GM19324 (cell line): ENCODE results near the gene MME.
"Not testable (repeated sequence)": the region's sequence is repeated elsewhere in the genome, so short reads cannot be mapped to it uniquely, and the experiment has no call there.

Experiments used
- ATAC-seq: cut with Tn5 transposase; IDR thresholded peaks from one replicate; pipeline ENCODE4 v1.9.1; 2021; ENCODE audit warnings: mild to moderate bottlenecking, moderate library complexity; ENCODE audit not compliant: unreplicated experiment, low FRiP score

MME gene

DNA sequence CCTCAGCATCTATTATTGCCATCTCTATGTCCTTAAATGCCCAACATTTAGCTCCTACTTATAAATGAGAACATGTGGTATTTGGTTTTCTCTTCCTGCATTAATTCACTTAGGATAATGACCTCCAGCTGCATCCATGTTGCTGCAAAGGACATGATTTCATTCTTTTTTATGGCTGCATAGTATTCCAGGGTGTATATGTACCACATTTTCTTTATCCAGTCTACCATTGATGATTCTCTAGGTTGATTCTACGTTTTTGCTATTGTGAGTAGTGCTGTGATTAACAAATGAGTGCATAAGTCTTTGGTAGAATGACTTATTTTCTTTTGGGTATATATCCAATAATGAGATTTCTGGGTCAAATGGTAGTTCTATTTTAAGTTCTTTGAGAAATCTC, 54.2 kb downstream of the MME start:
- ATAC-seq, result not testable (repeated sequence)

DNA sequence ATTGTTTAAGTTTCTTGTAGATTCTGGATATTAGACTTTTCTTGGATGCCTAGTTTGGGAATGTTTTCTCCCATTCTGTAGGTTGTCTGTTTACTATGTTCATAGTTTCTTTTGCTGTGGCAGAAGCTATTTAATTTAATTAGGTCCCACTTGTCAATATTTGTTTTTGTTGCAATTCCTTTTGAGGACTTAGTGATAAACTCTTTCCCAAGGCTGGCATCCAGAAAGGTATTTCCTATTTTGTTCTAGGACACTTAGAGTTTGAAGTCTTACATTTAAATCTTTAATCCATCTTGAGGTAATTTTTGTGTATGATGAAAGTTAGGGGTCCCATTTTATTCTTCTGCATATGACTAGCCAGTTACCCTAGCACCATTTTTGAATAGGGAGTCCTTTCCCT, 54.9 kb downstream of the MME start:
- ATAC-seq, result no peak

DNA sequence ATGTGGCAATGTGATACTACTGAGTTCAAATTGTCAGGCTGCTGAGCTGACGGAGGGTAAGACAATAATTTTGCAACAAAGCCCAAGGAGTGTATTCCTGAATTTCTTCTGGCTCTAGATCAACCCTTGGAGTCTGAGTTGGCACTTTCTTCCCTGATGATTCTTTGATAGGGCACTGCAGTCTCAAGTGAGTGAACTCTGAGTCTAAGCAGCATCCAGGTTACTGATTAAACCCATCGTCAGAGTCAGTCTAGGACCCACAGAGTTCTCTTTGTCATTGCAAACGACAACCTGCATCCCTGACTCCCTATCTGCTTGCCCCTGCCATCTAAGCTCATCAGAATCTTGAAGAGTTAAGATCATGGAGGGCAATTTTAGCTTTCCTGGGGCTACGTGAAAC, 58.6 kb downstream of the MME start:
- no peak for ATAC-seq

DNA sequence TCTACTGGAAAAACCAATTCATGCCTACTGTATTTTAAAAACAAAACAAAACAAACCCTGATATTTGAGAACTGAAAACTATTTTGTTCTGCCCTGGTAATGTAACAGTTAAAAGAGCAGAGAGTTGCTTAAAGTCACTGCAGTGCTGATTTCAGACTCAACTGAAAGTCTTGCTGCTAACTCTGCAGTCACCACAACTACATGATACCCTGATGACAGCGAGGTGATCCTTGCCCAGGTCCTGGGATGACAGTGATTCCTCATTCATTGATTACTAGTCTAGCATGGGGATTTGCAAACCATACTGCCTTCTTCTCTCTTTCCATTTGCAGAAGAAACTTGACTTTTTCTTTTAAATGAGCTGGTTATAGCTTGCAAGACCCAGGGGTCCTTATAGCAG, 67.5 kb downstream of the MME start:
- ATAC-seq, result no peak

DNA sequence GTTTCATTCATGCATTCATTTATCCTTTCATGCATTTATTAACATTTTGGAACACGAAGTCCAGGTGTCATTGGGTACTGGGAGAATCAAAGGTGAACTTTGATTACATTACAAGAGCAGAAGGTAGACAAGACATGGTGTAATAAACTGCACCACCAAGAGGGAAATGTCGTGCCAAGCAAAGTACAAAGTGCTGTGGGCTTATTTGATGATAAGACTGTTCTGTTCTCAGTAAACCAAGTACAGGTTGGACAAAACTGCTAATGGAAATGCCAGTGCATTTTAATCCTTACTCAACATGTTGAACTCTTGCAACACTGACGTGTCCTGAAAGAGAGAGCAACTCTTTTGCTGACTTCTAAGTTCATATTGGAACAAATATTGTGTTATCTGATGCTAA, 69.4 kb downstream of the MME start:
- no peak for ATAC-seq

DNA sequence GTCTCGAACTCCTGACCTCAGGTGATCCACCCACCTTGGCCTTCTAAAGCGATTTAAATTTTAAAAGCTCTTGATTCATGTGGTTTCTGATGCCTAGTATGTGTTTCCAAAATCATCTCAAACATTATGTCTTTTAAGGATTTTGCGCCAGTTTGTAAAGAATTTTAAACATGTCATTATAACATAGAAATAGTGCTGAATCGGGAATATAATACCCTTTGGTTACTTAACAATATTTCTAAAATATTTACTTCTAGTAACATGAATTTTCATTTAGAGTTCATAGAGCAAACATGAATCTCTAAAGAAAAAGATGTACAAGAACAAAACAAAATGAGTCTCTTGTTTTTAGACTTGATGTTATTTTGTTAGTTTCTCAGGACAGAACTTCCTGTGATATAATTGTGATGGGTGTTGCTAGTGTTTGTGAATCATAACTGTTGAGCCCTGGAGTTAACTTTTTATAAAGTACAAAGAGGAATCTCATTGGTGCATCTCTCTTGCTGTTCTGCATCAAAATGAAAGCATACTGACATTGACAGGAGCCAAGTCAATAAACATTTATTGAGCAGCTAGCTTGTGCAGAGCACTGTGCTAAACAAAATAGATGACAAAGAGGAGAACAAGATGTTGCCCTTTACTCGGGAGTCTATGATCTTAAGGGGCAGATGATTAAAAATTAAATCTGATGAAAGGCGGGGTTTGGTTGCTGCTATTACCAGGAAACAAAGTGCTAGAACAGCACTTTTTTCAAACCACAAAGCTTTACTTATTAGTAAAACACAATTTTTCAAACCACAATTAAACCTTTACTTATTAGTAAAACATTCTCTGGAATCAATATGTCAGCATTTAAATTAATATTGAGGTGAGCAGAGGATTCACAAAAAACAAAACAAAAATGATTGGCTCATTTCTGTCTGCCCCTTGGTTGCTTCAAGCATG, 73.4 kb downstream of the MME start:
- no peak for ATAC-seq

DNA sequence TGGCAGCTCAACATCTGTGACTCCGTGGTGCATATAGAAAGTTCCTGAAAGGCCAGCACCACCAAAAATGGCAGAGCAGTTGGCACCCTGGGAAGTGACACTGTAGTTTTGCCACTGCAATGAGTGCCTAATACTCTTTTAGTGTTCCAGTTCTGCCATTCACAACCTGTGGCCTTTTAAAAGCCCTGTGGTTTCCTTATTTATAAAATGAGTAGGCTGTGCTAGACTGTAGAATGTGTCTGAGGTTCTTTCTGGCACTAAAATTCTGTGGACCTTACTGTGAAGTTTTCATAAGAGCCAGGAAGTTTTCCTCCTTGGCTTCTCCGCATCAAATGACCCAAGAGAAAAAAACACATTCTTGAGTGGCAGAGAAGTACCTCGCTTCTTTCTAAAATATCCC, 74.1 kb downstream of the MME start:
- no peak for ATAC-seq

DNA sequence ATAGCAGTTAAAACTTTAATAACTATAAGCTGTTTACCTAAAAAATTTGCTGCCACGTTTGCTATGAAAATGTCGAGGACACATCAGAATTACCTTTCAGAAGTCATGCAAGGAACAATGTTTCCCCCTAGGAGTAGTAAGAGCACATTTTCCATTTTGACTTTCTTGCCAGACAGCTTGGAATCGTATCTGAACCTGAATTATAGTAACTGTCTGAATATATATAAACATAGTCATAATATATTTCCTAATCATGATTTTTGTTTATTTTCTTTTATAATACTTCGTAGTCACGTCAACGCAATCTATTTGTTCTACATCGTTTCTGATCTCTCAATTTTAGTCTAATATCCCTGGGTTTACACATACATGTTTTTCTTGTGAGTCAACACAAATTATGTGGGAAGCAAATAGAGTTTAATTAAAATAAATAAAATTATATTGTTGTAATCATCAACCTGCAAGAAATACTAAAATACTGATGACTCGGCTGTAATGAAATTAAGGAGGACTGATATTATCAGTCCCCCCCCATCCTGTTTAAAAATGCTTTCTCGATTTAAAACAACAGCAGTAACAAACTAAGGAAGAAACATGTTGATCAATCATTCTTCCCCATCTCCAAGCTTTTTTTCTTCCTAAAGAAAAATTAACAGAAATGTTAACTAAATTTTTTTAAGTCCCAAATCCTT, 78.4 kb downstream of the MME start:
- ATAC-seq, result no peak

DNA sequence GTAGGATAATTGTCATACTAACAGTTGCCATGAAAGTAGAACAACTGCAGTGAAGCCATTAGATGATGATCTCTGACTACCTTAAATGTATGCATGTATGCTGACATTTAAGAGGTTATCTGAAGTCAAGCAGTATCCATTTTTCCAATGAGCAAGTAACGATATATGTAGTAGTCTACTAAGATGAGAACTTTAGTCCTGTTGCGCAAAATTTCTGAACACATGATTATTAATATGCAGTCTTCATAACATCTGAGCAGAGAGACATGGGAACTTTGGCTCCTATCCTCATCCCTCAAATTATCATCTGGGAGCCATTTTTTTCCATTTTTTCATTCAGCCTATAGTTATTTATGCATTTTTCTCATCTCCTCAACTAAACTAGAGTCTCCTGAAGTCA, 79.2 kb downstream of the MME start:
- ATAC-seq, result no peak

DNA sequence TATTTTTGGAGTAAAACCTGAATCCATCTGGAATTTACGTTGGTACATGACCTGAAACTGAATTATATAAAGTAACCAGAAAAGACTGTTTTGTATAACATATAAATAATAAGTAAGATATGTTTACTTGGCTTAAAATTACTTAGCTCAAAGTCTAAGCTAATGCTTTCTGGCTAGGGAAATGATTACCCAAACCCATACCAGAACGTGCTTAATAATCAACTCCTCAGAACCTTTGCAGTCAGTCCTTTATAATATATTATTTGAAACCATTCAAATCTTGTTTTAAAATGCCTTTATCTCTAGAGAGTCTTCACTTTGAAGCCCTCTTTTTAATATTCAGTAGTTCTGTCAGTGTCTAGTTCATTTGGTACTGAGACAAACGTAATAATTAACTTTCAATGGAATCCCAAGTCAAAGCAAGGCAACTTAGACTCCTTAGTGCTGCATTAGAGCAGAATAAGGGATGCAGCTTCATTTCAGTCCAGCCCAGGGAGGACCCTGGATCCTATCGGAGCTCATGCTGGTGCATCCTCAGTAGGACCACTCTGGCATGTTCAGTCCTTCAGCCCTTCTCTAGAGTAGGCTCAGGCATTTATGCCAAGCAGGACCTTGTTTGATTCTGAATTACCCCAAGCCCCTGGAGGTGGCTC, 81.6 kb downstream of the MME start:
- no peak for ATAC-seq

DNA sequence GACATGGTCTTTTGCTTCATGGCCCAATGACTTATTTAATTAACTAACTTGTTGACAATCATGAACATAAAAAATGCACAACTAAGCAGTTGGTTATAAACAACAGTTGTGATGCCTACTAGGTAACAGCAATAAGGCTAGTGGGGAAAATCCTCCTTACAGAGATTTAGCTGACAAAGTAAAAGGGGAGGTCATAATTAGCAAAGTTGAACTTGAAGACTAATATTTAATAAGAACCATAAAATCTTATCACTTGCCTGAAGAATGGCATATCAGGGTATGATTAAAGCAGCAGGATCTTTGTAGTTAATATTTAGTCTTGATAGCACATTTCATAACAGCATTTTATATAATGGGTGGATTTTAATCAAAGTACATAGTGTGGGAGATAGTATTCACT, 84.2 kb downstream of the MME start:
- ATAC-seq, result no peak

DNA sequence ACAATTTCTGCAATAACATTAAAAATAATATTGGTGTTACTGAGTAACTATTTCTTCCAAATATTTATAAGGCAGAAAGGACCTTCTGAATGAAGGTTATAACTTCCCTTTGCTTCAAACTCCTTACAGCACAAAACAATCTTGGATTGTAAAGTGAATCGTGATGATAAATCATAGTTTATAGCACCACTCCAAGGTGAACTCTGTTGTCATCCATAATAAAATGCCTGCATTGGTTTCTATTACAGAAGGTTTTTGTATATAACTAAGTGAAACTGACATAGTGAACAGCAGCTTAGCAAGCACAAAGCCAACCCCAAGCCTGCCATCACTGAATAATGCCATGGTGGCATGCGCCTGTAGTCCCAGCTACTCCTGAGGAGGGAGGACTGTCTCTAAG, 86.3 kb downstream of the MME start:
- no peak for ATAC-seq

DNA sequence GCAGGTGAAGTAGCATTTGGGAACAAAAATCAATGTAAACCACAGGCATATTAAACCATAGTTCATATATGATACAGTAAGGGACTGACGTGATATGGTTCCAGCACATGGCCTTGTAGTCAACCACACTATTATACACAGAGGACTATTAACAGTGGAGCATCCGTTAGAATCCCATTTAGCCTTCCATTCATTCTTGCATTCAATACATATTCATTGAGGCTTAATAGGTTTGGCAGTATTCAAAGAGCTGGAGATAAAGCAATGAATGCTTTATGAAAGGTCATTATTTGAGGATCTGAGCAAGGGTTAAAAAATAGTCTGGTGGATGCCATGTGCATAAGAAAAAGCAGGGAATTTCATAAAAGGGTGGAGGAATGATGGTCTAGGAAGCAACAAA, 89.1 kb downstream of the MME start:
- ATAC-seq, result no peak

DNA sequence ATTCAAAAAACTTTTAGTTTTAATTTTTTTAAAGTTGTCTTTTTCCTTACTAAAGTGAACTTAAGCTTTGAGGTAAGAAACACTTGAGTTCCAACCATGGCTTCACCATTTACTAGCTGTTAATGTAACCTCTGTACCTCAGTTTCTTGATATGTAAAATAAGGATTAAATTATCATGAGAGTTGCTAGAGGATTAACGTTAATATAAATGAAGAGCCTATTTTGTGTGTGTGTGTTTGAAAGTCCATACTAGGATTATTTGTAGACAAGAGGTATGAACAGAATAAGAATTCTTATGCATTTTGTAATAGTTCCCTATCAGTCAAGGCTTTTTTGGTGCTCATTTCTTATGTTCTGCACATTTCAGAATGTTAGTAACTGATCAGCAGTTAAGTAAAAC, 93.7 kb downstream of the MME start:
- ATAC-seq, result no peak

DNA sequence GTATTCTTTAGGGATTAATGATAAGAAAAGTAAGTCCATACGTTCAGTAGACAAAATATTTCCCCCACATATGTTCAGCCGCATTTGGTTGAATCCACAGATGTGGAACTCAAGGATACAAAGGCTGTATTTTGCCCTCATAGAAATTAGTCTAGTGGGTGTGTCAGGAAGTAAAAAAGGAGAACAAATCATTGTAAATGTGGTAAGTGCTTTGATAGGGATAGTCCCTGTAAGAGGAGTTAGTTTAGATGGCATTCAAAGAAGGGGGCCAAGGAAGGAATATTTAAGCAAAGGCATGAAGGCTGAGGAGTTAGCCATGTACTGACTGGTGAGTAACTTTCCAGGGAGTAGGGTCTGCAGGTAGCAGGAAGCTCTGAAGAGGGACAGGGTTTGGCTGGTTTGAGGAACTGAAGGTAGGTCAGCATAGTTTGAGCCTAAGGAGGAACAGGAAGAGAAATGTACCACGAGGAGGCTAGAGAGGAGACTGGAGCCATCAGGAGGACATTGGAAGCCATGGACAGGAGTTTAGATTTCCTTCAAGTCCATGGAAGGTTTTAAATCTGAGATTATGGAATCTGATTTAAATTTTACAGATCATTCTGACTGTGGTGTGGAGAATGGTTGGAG, 98.8 kb downstream of the MME start:
- no peak for ATAC-seq

DNA sequence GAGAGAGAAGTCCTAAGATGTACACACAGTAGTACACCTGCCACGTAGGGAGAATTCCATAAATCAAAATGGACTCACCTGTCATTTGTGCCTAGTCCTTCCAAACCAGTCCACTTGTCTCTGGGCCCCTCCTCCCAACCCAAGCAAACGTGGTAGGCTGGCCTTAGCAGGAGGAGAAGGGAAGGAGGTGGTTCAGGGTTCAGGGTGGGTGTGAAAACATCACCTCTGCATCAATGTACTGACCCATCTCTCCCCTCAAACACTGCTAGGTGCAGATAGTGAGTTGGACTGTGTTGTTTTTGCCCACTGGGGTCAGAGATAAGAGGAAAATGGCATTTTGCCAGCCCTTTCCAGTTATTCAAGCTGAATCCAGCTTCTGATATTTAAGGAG, 99.3 kb downstream of the MME start:
- no peak for ATAC-seq

DNA sequence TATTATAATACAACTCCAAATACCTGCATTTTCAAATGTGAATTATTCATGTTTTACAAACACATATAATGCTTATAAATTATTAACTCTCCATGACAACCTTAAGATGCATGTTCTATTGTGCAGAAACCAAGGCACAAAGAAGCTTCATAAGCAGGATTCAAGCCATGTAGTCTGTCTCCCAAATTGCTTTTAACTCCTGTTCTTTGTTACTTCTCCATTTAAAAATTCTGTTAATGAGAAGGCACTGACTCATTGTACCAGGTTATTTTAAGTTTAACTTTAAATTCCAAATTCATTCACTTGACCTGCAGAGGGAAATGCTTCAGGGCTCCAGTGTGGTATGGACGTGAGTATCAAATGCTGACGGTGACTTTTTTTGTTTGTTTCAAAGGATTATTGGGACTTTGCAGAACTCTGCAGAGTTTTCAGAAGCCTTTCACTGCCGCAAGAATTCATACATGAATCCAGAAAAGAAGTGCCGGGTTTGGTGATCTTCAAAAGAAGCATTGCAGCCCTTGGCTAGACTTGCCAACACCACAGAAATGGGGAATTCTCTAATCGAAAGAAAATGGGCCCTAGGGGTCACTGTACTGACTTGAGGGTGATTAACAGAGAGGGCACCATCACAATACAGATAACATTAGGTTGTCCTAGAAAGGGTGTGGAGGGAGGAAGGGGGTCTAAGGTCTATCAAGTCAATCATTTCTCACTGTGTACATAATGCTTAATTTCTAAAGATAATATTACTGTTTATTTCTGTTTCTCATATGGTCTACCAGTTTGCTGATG, 100.0 kb downstream of the MME start:
- no peak for ATAC-seq

DNA sequence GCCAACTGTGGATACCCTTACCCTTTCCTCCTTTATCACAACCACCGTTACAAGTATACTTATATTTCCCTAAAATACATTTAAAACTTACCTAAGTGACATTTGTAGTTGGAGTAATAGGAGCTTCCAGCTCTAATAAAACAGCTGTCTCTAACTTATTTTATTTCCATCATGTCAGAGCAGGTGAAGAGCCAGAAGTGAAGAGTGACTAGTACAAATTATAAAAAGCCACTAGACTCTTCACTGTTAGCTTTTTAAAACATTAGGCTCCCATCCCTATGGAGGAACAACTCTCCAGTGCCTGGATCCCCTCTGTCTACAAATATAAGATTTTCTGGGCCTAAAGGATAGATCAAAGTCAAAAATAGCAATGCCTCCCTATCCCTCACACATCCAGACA, 102.3 kb downstream of the MME start:
- no peak for ATAC-seq

DNA sequence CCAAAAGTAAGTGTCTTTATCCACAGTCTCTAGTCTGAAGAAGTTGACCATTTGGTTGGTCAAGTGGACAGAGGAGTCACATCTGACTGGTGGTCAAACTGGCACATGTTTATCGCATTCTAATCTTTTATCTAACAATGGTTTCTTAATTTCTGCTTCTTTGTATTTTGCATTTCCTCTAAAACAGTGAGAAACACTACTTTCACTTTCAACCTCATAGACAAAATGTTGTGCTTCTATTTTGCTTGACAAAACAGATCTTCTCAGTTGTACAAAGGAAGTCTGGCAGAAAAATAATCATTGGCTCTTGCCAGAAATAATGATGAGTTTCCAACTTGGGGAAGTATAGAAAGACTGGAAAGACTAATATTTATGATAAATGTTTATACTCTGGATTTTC, 103.9 kb downstream of the MME start:
- no peak for ATAC-seq

DNA sequence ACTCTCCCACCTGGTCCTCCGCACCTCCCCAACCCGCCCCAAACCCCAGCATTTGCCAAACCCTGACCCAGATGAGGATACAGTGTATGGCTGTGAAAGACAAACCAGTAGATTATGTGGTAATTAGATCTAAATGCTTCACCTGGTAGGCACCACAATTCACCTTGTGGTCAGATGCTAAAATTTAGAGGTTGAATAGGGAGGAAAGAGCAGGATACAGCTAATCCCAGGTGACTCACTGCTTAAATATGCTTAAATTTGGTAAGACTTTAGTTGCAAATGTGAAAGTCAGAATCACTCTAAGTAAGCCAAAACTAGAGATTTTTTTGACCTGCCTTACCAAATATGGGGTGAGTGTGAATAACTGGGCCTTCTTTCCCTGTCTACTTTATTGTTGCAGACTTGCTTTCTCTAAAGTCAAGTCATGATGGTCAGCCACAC, 105.5 kb downstream of the MME start:
- ATAC-seq, result no peak
